ENCODE results near the gene AUTS2. TPM values are rescaled to one million over a fixed set of nuclear protein-coding genes. Genes with fewer than 3 reads are reported as not detected.

The AUTS2 gene
- total and polyA plus RNA-seq, 2 of the 8 experiments (the other 6 are each of a cell fraction or from before 2014, with no cell fraction given) = 25.9 to 101 TPM

GRCh38 chr7:69701288-69701687 is 103.0 kb downstream of the AUTS2 start:
- Histone ChIP-seq H3K23me2 (ENCODE audit: low read depth, low read length) (no peaks in the 10 kb centered on the region), H2BK15ac (ENCODE audit: low read length) (no peak overlapping the region), H2AFZ (ENCODE audit: low read length) (no peak overlapping the region), H2BK12ac (ENCODE audit: low read depth, low read length) (no peak overlapping the region), H3K27me3 (replicated peaks in 1 of 4; ENCODE audit: control insufficient read depth in 3 of 4, extremely low read depth in 1 of 4, insufficient read depth in 3 of 4, low read length in 3 of 4) (no peaks in the 10 kb centered on the region), H2BK120ac (replicated peaks; ENCODE audit: low read depth, low read length) (no peak overlapping the region), H3K36me3 (ENCODE audit: control insufficient read depth in 2 of 4, insufficient read depth in 4 of 4, low read length in 3 of 4) (no peaks in the 10 kb centered on the region), H4K5ac (ENCODE audit: insufficient read length, low read depth, low read length) (no peak overlapping the region), H3K18ac (ENCODE audit: extremely low read depth, low read length) (no peak overlapping the region), H3K4me1 (replicated peaks in 1 of 4; ENCODE audit: control insufficient read depth in 3 of 4, insufficient read depth in 4 of 4, low read length in 3 of 4) (no peaks in the 10 kb centered on the region; a peak in 1 of 7 replicates), H4K8ac (ENCODE audit: extremely low read depth, insufficient read depth, low read length) (no peak overlapping the region), H3K79me1 (ENCODE audit: low read depth, low read length) (no peaks in the 10 kb centered on the region), H3K27ac (ENCODE audit: low read depth, low read length) (no peak overlapping the region), H2AK5ac (ENCODE audit: low read depth, low read length) (no peak overlapping the region), H3K23ac (ENCODE audit: insufficient read length) (no peak overlapping the region), H3K79me2 (ENCODE audit: control insufficient read depth in 1 of 2, insufficient read depth in 2 of 2, low read length in 2 of 2) (no peaks in the 10 kb centered on the region), H3K56ac (replicated peaks; ENCODE audit: insufficient read length, low read depth, low read length) (no peak overlapping the region), H3K4me3 (ENCODE audit: extremely low read depth in 1 of 4, insufficient read depth in 2 of 4, low read depth in 3 of 4, low read length in 4 of 4) (no peak overlapping the region), H4K20me1 (replicated peaks in 1 of 2; ENCODE audit: control insufficient read depth in 1 of 2, insufficient read depth in 2 of 2, low read length in 2 of 2) (no peaks in the 10 kb centered on the region), H3K14ac (ENCODE audit: insufficient read length) (no peak overlapping the region), H4K91ac (replicated peaks; ENCODE audit: insufficient read length, low read length) (no peak overlapping the region), H3K9me3 (ENCODE audit: insufficient read depth in 2 of 2, low read depth in 1 of 2, low read length in 1 of 2) (no peaks in the 10 kb centered on the region), H2BK20ac (ENCODE audit: low read length) (no peak overlapping the region), H3K9ac (replicated peaks in 1 of 4; ENCODE audit: extremely low read depth in 1 of 4, low read depth in 3 of 4, low read length in 3 of 4) (no peak overlapping the region), H3K4me2 (ENCODE audit: insufficient read depth in 1 of 2, low read depth in 2 of 2, low read length in 2 of 2) (no peak overlapping the region), H3K4ac (replicated peaks; ENCODE audit: insufficient read length, low read depth, low read length) (no peak overlapping the region), H2BK5ac (ENCODE audit: low read depth, low read length) (no peak overlapping the region)
- no peak for DNase-seq (ENCODE audit: low read depth in 1 of 2, low spot score in 2 of 2)
- ChIA-PET CTCF (ENCODE audit: partially characterized antibody) (interaction anchor here (0.6 to 1.2 kb wide), 3 partner anchors 10 to 1180 kb away, joined by 3 to 5 read pairs (median 3); no protein-coding TSS in a partner anchor), POLR2A (ENCODE audit: partially characterized antibody) (no interaction called here)
- WGBS, 2 experiments (ENCODE audit: extremely low coverage in 1 of 2, insufficient coverage in 1 of 2, insufficient read length in 1 of 2, insufficient replicate concordance in 2 of 2, low coverage in 1 of 2, low lambda C conversion rate in 2 of 2, missing lambda C conversion rate in 1 of 2) = 90% methylated on average over 5 of the region's 5 CpGs; no CpG with 5 or more reads in 1 of the 2 experiments
- TF ChIP-seq TAF7 (optimal IDR thresholded peaks at IDR 0.05; ENCODE audit: borderline replicate concordance, low read depth, low read length) (no peak), RXRA (IDR thresholded peaks at IDR 0.05; ENCODE audit: insufficient read depth, low read depth, low read length) (no peak), CHD1 (IDR thresholded peaks at IDR 0.05; ENCODE audit: low read depth, low read length) (no peak), NANOG (IDR thresholded peaks at IDR 0.05; ENCODE audit: insufficient read depth, low read depth, low read length, poor library complexity, severe bottlenecking) (no peak), JUN (IDR thresholded peaks at IDR 0.05; ENCODE audit: low read depth, low read length) (no peak), KDM4A (IDR thresholded peaks at IDR 0.05; ENCODE audit: low read depth, low read length, severe bottlenecking) (no peak), FOSL1 (IDR thresholded peaks at IDR 0.05; ENCODE audit: insufficient read depth, low read depth, low read length) (no peak)
- FAIRE-seq = no peak
